GOT3 (cell line): ENCODE data around the gene CDC42EP5.
A peak's percentile ranks its signal among the peaks of the same experiment; 100 is the strongest.
"Not testable (repeated sequence)": the region's sequence is repeated elsewhere in the genome, so short reads cannot be mapped to it uniquely, and the experiment has no call there.

Source experiments
- DNase-seq: peaks from one replicate; lab custom pipeline; 2025; ENCODE audit warnings: mixed read lengths; lab: John Stamatoyannopoulos, UW

The CDC42EP5 gene

GRCh38 chr19:54448040-54448773 lies 24.9 kb downstream of the CDC42EP5 start:
- peak; percentile 34 for DNase-seq

GRCh38 chr19:54446349-54446748 lies 26.7 kb downstream of the CDC42EP5 start:
- DNase-seq = not testable (repeated sequence)

DNA sequence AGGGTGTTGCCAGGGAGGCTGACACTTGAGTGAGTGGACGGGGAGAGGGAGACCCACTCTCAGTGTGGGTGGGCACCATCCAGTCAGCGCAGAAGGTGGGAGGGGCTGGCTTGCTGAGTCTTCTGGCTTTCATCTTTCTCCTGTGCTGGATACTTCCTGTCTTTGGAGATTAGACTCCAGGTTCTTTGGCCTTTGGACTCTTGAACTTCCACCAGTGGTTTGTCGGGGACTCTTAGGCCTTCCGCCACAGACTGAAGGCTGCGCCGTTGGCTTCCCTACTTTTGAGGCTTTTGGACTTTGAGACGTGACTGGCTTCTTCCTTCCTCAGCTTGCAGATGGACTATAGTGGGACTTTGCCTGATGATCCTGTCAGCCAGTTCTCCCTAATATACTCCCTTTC lies 28.4 kb downstream of the CDC42EP5 start:
- no peak for DNase-seq

- no peak for DNase-seq
Observed at GRCh38 chr19:54440641-54441040, 32.5 kb downstream of the CDC42EP5 start.

DNA sequence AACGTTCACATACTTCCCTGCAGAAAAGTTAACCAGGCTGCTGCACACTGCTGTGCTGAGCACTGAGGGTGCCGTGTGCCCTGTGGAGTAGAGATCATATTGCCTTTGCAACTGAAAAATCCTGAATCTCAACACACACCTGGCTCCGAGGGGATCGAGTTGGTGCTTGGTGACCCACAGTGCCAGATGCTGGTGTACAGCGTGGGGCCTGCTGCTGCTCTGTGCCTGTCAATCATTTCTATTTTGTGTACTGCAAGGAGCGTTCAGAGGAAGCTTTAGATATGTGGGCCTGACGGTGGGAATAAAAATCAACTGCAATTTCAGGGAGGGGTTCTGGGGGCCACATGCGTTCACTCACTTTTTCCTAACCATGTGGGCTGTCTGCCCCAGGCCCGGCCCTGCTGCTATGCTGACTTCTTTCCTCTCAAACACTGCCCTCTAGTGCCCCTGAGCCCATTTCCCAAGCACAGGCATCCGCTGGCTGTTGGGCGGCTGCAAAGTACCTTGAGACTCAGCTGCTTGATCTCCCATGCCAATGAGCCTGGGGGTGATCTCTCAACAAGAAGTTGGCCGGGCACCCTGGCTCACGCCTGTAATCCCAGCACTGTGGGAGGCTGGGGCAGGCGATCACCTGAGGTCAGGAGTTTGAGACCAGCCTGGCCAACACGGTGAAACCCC lies 33.8 kb downstream of the CDC42EP5 start:
- DNase-seq = no peak

DNA sequence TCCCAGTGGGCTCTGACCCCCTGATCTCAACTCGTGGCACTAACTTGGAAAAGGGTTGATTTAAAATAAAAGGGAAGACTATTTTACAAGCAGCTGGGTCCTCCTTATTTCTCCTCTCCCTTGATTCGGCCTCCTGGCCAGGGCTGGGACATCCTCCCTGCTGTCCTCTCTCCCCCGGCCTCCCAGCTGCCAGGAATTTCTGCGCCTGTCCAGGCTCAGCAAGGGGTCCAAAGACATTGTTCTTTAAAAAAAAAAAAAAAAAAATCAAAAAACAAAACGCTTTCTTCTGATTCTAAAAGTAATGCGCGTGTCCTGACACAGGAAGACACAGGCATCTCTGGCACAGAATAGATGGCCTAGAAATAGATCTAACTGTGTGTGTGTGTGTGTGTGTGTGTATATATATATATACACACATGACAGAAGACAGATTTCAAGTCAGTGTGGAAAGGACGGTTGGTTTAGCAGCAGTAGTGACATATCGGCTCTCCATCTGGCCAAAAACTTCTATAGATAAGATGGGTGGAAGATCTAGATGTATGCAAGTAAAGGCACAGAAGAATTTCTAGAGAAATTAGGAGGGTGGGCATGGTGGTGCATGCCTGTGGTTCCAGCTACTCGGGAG lies 36.4 kb downstream of the CDC42EP5 start:
- DNase-seq = no peak

DNA sequence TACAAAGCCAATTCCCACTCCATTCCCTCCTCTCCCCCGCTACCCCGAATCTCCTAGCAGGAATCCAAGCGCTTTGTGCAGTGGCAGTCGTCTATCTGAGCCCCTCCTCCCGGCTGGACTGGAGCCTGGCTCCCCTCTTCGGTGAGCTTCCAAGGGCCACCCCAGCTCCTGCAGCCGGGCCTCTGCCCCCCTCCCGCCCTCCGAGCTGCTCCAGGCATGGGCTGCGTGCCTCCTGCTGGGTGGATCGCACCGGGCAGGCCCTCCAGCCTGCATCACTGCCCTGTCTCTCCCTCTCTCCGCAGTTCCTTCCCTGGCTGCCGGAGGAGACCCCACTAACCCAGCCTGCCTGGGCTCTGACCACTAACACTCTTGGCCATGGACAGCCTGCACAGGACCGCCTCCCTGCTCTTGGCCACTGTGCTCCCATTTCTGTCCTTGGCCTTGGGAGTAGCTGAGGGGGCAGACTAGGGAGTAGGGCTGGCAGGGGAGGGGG lies 37.0 kb downstream of the CDC42EP5 start:
- no peak for DNase-seq

- no peak for DNase-seq
Observed at GRCh38 chr19:54435551-54436016, 37.5 kb downstream of the CDC42EP5 start.

DNA sequence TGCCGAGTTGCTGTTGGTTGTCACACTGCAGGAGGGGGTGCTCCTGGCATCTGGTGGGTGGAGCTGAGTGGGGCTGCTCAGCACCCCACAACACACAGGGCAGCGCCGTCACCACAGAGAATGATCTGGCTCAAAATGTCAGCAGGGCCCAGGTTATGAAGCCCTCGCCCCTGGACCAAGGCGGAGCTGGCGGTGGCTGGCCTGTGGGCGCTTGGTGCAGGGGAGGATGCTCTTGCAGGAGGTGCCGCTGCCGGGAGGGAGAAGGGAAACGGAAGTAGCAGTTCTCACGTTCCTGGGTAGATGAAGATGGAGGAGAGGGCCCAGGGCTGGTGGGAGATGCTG lies 38.3 kb downstream of the CDC42EP5 start:
- no peak for DNase-seq

GRCh38 chr19:54434112-54434872 lies 38.8 kb downstream of the CDC42EP5 start:
- DNase-seq = no peak

- DNase-seq = no peak
Observed at GRCh38 chr19:54433697-54434096, 39.4 kb downstream of the CDC42EP5 start.

DNA sequence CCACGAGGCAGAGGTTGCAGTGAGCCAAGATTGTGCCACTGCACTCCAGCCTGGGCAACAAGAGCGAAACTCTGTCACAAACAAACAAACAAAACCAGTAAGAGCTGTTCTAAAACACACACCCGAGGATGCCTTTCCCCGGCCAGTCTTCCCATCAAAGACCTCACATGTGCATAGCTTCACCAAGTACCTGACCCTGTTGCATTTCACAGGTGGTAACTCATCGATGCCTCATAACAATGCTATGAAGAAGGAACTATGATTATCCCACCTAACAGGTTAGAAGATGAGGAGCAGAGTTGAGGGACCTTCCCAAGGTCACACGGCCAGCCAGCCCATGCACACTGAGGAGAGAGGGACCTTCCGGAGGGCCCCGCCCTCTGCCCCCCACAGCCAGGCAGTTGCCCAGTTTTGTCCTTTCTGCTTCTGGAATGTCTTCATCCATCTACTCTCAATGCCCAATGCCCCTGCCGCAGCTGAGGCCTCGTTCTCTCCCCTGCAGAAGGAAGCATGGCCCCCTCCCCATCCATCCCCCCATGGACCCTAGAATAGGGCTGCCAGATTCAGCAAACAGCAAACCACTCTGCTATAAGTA lies 40.9 kb downstream of the CDC42EP5 start:
- no peak for DNase-seq

DNA sequence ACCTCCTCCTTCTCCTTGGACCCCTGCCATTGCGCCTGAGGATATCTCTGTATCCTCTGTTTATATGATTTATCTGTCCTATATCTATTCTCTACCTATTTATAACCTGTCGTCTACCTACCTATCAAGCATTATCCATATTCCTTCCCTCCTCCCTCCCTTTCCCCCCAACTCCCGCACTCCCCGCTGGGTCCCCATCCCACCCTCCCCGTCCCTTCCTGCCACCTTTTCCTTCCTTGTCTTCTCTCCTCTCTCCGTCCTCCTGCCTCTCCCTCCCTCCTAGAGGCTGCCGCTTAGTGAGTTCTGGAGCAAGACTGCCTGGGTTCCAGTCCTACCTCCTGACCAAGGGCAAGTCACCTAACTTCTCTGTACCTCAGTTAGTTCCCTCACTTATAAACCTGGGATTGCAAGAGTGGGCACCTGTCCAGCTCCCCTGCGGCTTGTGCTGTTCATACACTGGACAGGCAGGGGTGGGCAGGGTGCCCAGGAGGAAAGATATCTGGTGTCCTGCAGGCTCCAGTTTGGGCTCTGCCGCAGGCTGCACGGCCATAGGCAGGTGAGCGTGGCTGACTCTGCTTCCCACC lies 41.7 kb downstream of the CDC42EP5 start:
- no peak for DNase-seq

GRCh38 chr19:54430306-54431254 lies 42.5 kb downstream of the CDC42EP5 start:
- no peak for DNase-seq

- DNase-seq = no peak
Observed at GRCh38 chr19:54429545-54430227, 43.4 kb downstream of the CDC42EP5 start.

DNA sequence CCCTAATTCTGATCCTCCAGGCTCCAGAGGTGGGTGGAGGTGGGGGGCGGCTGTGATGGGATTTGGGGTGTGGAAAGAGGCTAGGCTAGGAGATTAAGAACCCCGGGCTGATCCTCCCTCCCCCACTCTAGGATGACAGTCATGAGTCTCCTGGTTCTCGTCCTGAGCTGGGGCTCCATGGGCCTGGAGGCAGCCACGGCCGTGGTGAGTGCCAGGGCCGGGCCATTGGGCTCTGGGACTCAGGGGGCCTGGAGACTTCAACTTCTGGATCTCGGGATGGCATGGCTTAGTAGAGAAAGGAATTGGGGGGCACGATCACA lies 44.0 kb downstream of the CDC42EP5 start:
- DNase-seq = no peak

DNA sequence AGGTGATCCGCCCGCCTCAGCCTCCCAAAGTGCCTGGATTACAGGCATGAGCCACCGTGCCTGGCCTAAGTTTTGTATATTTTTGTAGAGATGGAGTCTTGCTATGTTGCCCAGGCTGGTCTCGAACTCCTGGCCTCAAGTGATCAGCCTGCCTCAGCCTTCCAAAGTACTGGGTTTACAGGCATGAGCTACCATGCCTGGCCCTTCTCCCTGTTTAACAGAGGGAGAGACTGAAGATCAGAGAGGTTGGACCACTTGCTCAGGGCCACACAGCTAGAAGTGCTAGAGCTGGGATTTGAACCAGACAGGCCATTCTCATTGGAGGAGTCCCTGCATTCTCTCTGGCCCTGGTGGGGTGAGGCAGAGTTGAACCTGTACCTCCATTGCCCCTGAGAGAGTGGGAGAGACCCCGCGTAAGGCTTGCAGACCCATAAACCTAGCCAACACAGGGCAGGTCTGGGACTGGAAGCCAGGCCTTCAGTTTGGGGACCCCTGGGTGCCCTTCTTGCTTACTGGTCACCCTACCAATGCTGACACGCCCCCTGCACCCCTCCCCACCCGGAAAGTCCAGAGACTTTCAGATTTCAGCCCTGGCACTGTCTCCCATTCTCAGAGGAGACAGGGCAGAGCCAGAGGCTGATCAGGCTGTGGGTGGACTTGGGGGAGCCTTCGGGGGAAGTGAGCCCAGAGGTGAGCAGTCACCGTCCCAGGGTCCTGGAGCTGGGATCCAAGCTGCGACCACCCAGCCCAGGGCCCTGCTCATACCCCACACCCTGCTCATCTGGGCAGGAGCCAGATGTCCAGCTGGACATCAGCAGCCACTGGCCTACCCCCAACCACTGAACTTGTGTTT lies 44.5 kb downstream of the CDC42EP5 start:
- DNase-seq = no peak

DNA sequence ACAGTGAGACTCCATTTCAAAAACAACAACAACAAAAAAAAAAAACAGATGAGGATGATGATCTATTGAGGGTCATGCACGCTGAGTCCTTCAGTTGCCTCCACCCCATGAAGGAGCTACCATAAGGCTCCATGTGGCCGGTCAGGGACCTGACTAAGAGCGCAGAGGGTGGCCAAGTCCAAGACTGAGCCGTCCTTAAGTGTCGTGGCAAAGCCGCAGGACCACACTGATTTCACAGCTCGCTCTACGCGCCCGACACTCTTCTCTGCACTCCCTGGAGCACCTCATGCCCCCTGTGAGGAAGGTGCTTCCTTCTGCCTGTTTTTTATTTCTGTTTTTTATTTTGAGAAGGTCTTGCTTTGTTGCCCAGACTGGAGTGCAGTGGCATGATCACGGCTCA lies 45.5 kb downstream of the CDC42EP5 start:
- DNase-seq = no peak
